C4-2B (cell line): ENCODE measurements around the gene TCF21.

Experiments used
- ZFX ChIP-seq: fragments of 450-650 bp; IDR thresholded peaks from 2 replicates; pipeline ENCODE4 v1.6.1; 2017
- TF ChIP-seq, protein P1 (sequence below): fragments of 450-650 bp; conservative IDR thresholded peaks from 2 replicates; pipeline ENCODE4 v1.5.1; 2017; ENCODE audit warnings: mild to moderate bottlenecking

DNA sequence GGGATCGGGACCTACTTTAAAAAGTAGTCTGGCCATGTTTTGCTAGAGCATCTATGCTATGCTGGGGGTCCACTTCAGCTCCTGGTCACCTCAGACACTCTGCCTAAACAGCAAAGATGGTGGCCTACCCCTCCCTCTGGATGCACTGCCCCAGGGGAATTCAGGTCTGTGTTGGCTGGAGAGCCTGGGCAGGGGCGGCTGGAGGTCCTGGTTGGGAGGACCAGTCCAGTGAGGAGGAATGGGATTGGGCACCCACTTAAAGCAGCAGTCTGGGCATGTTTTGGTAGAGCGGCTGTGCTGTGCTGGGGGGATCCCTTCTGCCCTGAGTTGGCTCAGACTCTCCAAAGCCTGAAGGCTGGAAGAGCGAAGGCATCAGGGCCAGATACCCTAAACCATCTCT is 23.2 kb upstream of the TCF21 start:
- TF ChIP-seq, protein P1, sequence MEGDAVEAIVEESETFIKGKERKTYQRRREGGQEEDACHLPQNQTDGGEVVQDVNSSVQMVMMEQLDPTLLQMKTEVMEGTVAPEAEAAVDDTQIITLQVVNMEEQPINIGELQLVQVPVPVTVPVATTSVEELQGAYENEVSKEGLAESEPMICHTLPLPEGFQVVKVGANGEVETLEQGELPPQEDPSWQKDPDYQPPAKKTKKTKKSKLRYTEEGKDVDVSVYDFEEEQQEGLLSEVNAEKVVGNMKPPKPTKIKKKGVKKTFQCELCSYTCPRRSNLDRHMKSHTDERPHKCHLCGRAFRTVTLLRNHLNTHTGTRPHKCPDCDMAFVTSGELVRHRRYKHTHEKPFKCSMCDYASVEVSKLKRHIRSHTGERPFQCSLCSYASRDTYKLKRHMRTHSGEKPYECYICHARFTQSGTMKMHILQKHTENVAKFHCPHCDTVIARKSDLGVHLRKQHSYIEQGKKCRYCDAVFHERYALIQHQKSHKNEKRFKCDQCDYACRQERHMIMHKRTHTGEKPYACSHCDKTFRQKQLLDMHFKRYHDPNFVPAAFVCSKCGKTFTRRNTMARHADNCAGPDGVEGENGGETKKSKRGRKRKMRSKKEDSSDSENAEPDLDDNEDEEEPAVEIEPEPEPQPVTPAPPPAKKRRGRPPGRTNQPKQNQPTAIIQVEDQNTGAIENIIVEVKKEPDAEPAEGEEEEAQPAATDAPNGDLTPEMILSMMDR = no peak
- TF ChIP-seq ZFX = no peak
